Gastroesophageal sphincter (tissue), 4 donors: Measurements from ENCODE around the gene LST1. TPM values are rescaled to one million over a fixed set of nuclear protein-coding genes. Genes with fewer than 3 reads are reported as not detected.

Source experiments
- ATAC-seq: fragments of 150-250 bp; one replicate; pipeline ENCODE4 v1.9.1; 2016; ENCODE audit warnings: mild to moderate bottlenecking, moderate library complexity
- H3K27ac ChIP-seq, 4 donors: fragments of 200-600 bp; sonication (generic) in 3 of 4; 1 replicate in 3 of 4; 2 replicates in 1 of 4; pipeline ENCODE4 v1.5.1; 2016 to 2019
- H3K27me3 ChIP-seq: fragments of 200-600 bp; sonication (generic); one replicate; pipeline ENCODE4 v1.5.1; 2019
- H3K36me3 ChIP-seq, 2 donors: fragments of 200-600 bp; sonication (generic); one replicate each; pipeline ENCODE4 v1.5.1; 2019; ENCODE audit warnings: control low read depth in 1 of 2
- H3K4me1 ChIP-seq, 3 donors: fragments of 200-600 bp; sonication (generic); 1 replicate in 2 of 3; 2 replicates in 1 of 3; pipeline ENCODE4 v1.5.1; 2016 to 2019; ENCODE audit warnings: control low read depth in 2 of 3
- H3K4me3 ChIP-seq, 2 donors: fragments of 200-600 bp; sonication (generic); one replicate each; pipeline ENCODE4 v1.5.1; 2019; ENCODE audit warnings: mild to moderate bottlenecking in 1 of 2, moderate library complexity in 1 of 2
- H3K9me3 ChIP-seq, 3 donors: fragments of 200-600 bp; sonication (generic); one replicate each; pipeline ENCODE4 v1.5.1; 2017 to 2019; ENCODE audit warnings: control low read depth in 2 of 3
- CTCF ChIP-seq, 4 experiments: fragments of 200-600 bp in 2 of 4; fragments of 450-650 bp in 2 of 4; sonication (generic) in 1 of 4; IDR thresholded peaks; one replicate each; pipeline ENCODE4 v1.5.1; 2017 to 2019; ENCODE audit warnings: antibody characterized with exemption in 4 of 4, mild to moderate bottlenecking in 2 of 4, moderate library complexity in 2 of 4
- EP300 ChIP-seq: sonication (generic); formaldehyde crosslinking; IDR thresholded peaks from one replicate; pipeline ENCODE4 v1.6.1; 2017; ENCODE audit warnings: antibody characterized with exemption, mild to moderate bottlenecking
- POLR2A ChIP-seq, 2 donors: fragments of 450-650 bp; IDR thresholded peaks; one replicate each; pipeline ENCODE4 v1.6.1; 2017; ENCODE audit warnings: antibody characterized with exemption in 2 of 2, mild to moderate bottlenecking in 2 of 2, moderate library complexity in 1 of 2
- POLR2AphosphoS5 ChIP-seq: sonication (generic); formaldehyde crosslinking; IDR thresholded peaks from one replicate; pipeline ENCODE4 v1.6.1; 2017; ENCODE audit warnings: antibody characterized with exemption
- WGBS, 2 donors: methylation state at CpG; one replicate each; pipeline ENCODE4 v1.1.5; 2018; ENCODE audit warnings: low coverage in 1 of 2; 5-methylcytosine and 5-hydroxymethylcytosine counted together
- total RNA-seq, 4 donors: library from RNA; depleted of rRNA; stranded (reverse); fragments of >200 nt; gene quantifications; one replicate each; pipeline ENCODE4 v1.1.0, GENCODE V29; 2016

Gene LST1
- total RNA-seq, 4 donors from 2014 or later = 1.4 to 7.7 (median 6.9) TPM

GRCh38 chr6:31558631-31559500, 27.2 kb upstream of the LST1 start:
- WGBS, 2 donors = 57 to 83% methylated on average over 4 to 9 of the region's 14 CpGs
- H3K27me3 ChIP-seq = no peaks in the 10 kb centered on the region
- ATAC-seq = peak; percentile 35
- no peak for TF ChIP-seq POLR2AphosphoS5
- TF ChIP-seq CTCF (IDR thresholded peaks at IDR 0.05) = no peak
- no peak for TF ChIP-seq POLR2A (IDR thresholded peaks at IDR 0.05)
- no peak for TF ChIP-seq EP300
- H3K9me3 ChIP-seq = no peaks in the 10 kb centered on the region
- peaks cover 0 to 66% of the 10 kb centered on the region in 2 donors for H3K36me3 ChIP-seq
- peak overlapping the region in 3 of 4 donors; percentile 48 to 64 (median 56) for H3K27ac ChIP-seq
- H3K4me3 ChIP-seq = no peak overlapping the region
- H3K4me1 ChIP-seq = peaks cover 0 to 39% (median 0%) of the 10 kb centered on the region in 3 donors

- TF ChIP-seq POLR2AphosphoS5 = no peak
- TF ChIP-seq EP300 = no peak
- no peak for TF ChIP-seq CTCF (IDR thresholded peaks at IDR 0.05)
- no peak for TF ChIP-seq POLR2A (IDR thresholded peaks at IDR 0.05)
- Histone ChIP-seq H3K27me3 (no peaks in the 10 kb centered on the region), H3K9me3 (no peaks in the 10 kb centered on the region), H3K36me3 (peaks cover 0 to 66% of the 10 kb centered on the region in 2 donors), H3K27ac (peak overlapping the region in 3 of 4 donors; percentile 48 to 64 (median 56)), H3K4me1 (peaks cover 0 to 39% (median 0%) of the 10 kb centered on the region in 3 donors), H3K4me3 (no peak overlapping the region)
- WGBS, 2 donors = 50 to 60% methylated on average over 2 to 3 of the region's 4 CpGs
- no peak for ATAC-seq
These were observed 26.5 kb upstream of the LST1 start for GRCh38 chr6:31559606-31559957.

- H3K4me1 ChIP-seq = peaks cover 0 to 39% (median 0%) of the 10 kb centered on the region in 3 donors
- peaks cover 0 to 62% of the 10 kb centered on the region in 2 donors for H3K36me3 ChIP-seq
- peak; percentile 70 for ATAC-seq
- no peaks in the 10 kb centered on the region for H3K27me3 ChIP-seq
- H3K27ac ChIP-seq = peak overlapping the region in 3 of 4 donors; percentile 48 to 64 (median 56)
- WGBS, 2 donors = 66 to 79% methylated on average over 6 to 7 of the region's 7 CpGs
- TF ChIP-seq POLR2AphosphoS5 = peak; percentile 65
- no peak for TF ChIP-seq POLR2A (IDR thresholded peaks at IDR 0.05)
- no peaks in the 10 kb centered on the region for H3K9me3 ChIP-seq
- H3K4me3 ChIP-seq = no peak overlapping the region
These were observed 25.9 kb upstream of the LST1 start for GRCh38 chr6:31559958-31560696.

GRCh38 chr6:31560697-31561058, 25.4 kb upstream of the LST1 start:
- Histone ChIP-seq H3K4me1 (peaks cover 0 to 39% (median 0%) of the 10 kb centered on the region in 3 donors), H3K4me3 (no peak overlapping the region), H3K27ac (peak overlapping the region in 3 of 4 donors; percentile 48 to 64 (median 56)), H3K36me3 (peaks cover 0 to 57% of the 10 kb centered on the region in 2 donors), H3K9me3 (no peaks in the 10 kb centered on the region), H3K27me3 (no peaks in the 10 kb centered on the region)
- ATAC-seq = no peak
- TF ChIP-seq POLR2AphosphoS5 (no peak), POLR2A (IDR thresholded peaks at IDR 0.05) (no peak), EP300 (no peak), CTCF (IDR thresholded peaks at IDR 0.05) (no peak)

- H3K27me3 ChIP-seq = peaks cover 50% of the 10 kb centered on the region
- H3K36me3 ChIP-seq = no peaks in the 10 kb centered on the region
- no peak overlapping the region for H3K27ac ChIP-seq
- no peak for TF ChIP-seq POLR2A (IDR thresholded peaks at IDR 0.05)
- TF ChIP-seq CTCF (IDR thresholded peaks at IDR 0.05) = no peak
- TF ChIP-seq EP300 = no peak
- TF ChIP-seq POLR2AphosphoS5 = no peak
- H3K9me3 ChIP-seq = no peaks in the 10 kb centered on the region
- no peak for ATAC-seq
- H3K4me1 ChIP-seq = no peaks in the 10 kb centered on the region
- 31 to 35% methylated on average over 6 to 7 of the region's 9 CpGs for WGBS, 2 donors
- no peak overlapping the region for H3K4me3 ChIP-seq
These were observed 18.3 kb upstream of the LST1 start for GRCh38 chr6:31567531-31568370.
